Measurements from ENCODE around the gene CFAP90.

CFAP90 gene

GRCh38 chr5:7850395-7851239 lies at the start of gene CFAP90:
CFAP90 (minus strand) TSS chr5:7851133; CDS start chr5:7851021, 112 bp downstream.
- no peak for DNase-seq

GRCh38 chr5:7897014-7897600 lies 46.2 kb upstream of the CFAP90 start:
- DNase-seq, result no peak

- DNase-seq, result no peak
These were observed 43.9 kb upstream of the CFAP90 start for GRCh38 chr5:7894860-7895259.

GRCh38 chr5:7894439-7894838 lies 43.5 kb upstream of the CFAP90 start:
- no peak for DNase-seq

- DNase-seq, result no peak
These were observed 38.0 kb upstream of the CFAP90 start for GRCh38 chr5:7888901-7889300.

GRCh38 chr5:7886849-7887475 lies 36.0 kb upstream of the CFAP90 start:
- DNase-seq, result no peak

- DNase-seq, result no peak
These were observed 33.7 kb upstream of the CFAP90 start for GRCh38 chr5:7884491-7885267.

GRCh38 chr5:7882926-7883325 lies 32.0 kb upstream of the CFAP90 start:
- DNase-seq, result no peak

- no peak for DNase-seq
These were observed 30.9 kb upstream of the CFAP90 start for GRCh38 chr5:7881816-7882215.

- no peak for DNase-seq
These were observed 30.2 kb upstream of the CFAP90 start for GRCh38 chr5:7881091-7881490.

GRCh38 chr5:7878381-7878873 lies 27.5 kb upstream of the CFAP90 start:
- DNase-seq, result no peak

GRCh38 chr5:7877851-7878250 lies 26.9 kb upstream of the CFAP90 start:
- no peak for DNase-seq

- no peak for DNase-seq
These were observed 25.9 kb upstream of the CFAP90 start for GRCh38 chr5:7876867-7877266.

- no peak for DNase-seq
These were observed 24.2 kb upstream of the CFAP90 start for GRCh38 chr5:7875151-7875550.

- no peak for DNase-seq
These were observed 23.7 kb upstream of the CFAP90 start for GRCh38 chr5:7874639-7875038.

- no peak for DNase-seq
These were observed 22.3 kb upstream of the CFAP90 start for GRCh38 chr5:7873216-7873615.

GRCh38 chr5:7872517-7873130 lies 21.7 kb upstream of the CFAP90 start:
- DNase-seq, result no peak

GRCh38 chr5:7871653-7872052 lies 20.7 kb upstream of the CFAP90 start:
- no peak for DNase-seq

GRCh38 chr5:7869474-7870136 lies 18.7 kb upstream of the CFAP90 start:
- peak in 1 of 4 experiments; percentile 15 for DNase-seq

- DNase-seq, result peak; percentile 78 to 79 (median 78)
These were observed 18.0 kb upstream of the CFAP90 start, which contains the start of the genes FASTKD3 and MTRR for GRCh38 chr5:7868773-7869473. FASTKD3 (minus strand) TSS chr5:7869031; CDS start chr5:7868083, 948 bp downstream. MTRR (plus strand) TSS chr5:7869148; CDS start chr5:7870795, 1,647 bp downstream.

- no peak for DNase-seq
These were observed 17.5 kb upstream of the CFAP90 start for GRCh38 chr5:7868427-7868772.
